ENCODE results near the gene PDE2A. TPM values are rescaled to one million over a fixed set of nuclear protein-coding genes. Genes with fewer than 3 reads are reported as not detected.

Gene PDE2A
- polyA plus RNA-seq, 1 donor (not counting 4 experiments of a cell fraction or from before 2014, with no cell fraction given) = 0.38 TPM

GRCh38 chr11:72575533-72576242 lies 98.5 kb downstream of the PDE2A start:
- FAIRE-seq (no peak), DNase-seq (ENCODE audit: low read depth, low spot score) (no peak)
- H2AFZ ChIP-seq (ENCODE audit: control insufficient read depth, low read length) = no peak overlapping the region
- TF ChIP-seq EZH2 (IDR thresholded peaks at IDR 0.05; ENCODE audit: low read length) (no peak), CTCF (optimal IDR thresholded peaks at IDR 0.05 in 1 of 3, IDR thresholded peaks at IDR 0.05 in 1 of 3, conservative IDR thresholded peaks at IDR 0.05 in 1 of 3; ENCODE audit: extremely low read depth in 1 of 3, insufficient read depth in 2 of 3, low read length in 3 of 3) (no peak)
- no peaks in the 10 kb centered on the region for H3K27me3 ChIP-seq (ENCODE audit: control insufficient read depth, extremely low read depth, insufficient read depth, low read length)
- no peak overlapping the region for H3K4me2 ChIP-seq (ENCODE audit: control insufficient read depth, extremely low read depth, insufficient read depth, low read depth, low read length)
- H3K36me3 ChIP-seq (ENCODE audit: control insufficient read depth in 2 of 2, extremely low read depth in 1 of 2, insufficient read depth in 2 of 2, low read length in 2 of 2) = no peaks in the 10 kb centered on the region
- H3K4me1 ChIP-seq (ENCODE audit: control insufficient read depth, extremely low read depth, insufficient read depth, low read length) = peaks cover 11% of the 10 kb centered on the region
- no peak overlapping the region for H3K27ac ChIP-seq (ENCODE audit: control insufficient read depth, insufficient read depth, low read length)
- no peaks in the 10 kb centered on the region for H3K9me1 ChIP-seq (ENCODE audit: control insufficient read depth, extremely low read depth, insufficient read depth, low read length)
- H3K4me3 ChIP-seq (ENCODE audit: control insufficient read depth in 2 of 3, extremely low read depth in 1 of 3, insufficient read depth in 2 of 3, low read depth in 1 of 3, low read length in 3 of 3) = no peak overlapping the region
- no peaks in the 10 kb centered on the region for H4K20me1 ChIP-seq (ENCODE audit: control insufficient read depth, extremely low read depth, insufficient read depth, low read length)
- H3K79me2 ChIP-seq (ENCODE audit: control insufficient read depth, insufficient read depth, low read length) = no peaks in the 10 kb centered on the region
- no peak overlapping the region for H3K9ac ChIP-seq (ENCODE audit: control insufficient read depth, extremely low read depth, insufficient read depth, low read length)
- H3K9me3 ChIP-seq (ENCODE audit: control insufficient read depth, low read depth, low read length) = no peaks in the 10 kb centered on the region
- dilution Hi-C loops (cut with MboI; ENCODE audit: extremely low pct_ligation_motif_present, low sequenced_read_pairs) = no loop called here

GRCh38 chr11:72574548-72575460 lies 99.4 kb downstream of the PDE2A start:
- H3K79me2 ChIP-seq (ENCODE audit: control insufficient read depth, insufficient read depth, low read length) = no peaks in the 10 kb centered on the region
- H3K4me2 ChIP-seq (ENCODE audit: control insufficient read depth, extremely low read depth, insufficient read depth, low read depth, low read length) = no peak overlapping the region
- H4K20me1 ChIP-seq (ENCODE audit: control insufficient read depth, extremely low read depth, insufficient read depth, low read length) = no peaks in the 10 kb centered on the region
- no peak overlapping the region for H2AFZ ChIP-seq (ENCODE audit: control insufficient read depth, low read length)
- dilution Hi-C loops (cut with MboI; ENCODE audit: extremely low pct_ligation_motif_present, low sequenced_read_pairs) = no loop called here
- DNase-seq (ENCODE audit: low read depth, low spot score) = no peak
- FAIRE-seq = no peak
- H3K4me3 ChIP-seq (ENCODE audit: control insufficient read depth in 2 of 3, extremely low read depth in 1 of 3, insufficient read depth in 2 of 3, low read depth in 1 of 3, low read length in 3 of 3) = no peak overlapping the region
- no peaks in the 10 kb centered on the region for H3K9me3 ChIP-seq (ENCODE audit: control insufficient read depth, low read depth, low read length)
- peaks cover 20% of the 10 kb centered on the region for H3K4me1 ChIP-seq (ENCODE audit: control insufficient read depth, extremely low read depth, insufficient read depth, low read length)
- H3K27me3 ChIP-seq (ENCODE audit: control insufficient read depth, extremely low read depth, insufficient read depth, low read length) = no peaks in the 10 kb centered on the region
- TF ChIP-seq EZH2 (IDR thresholded peaks at IDR 0.05; ENCODE audit: low read length) = no peak
- no peak for TF ChIP-seq CTCF (optimal IDR thresholded peaks at IDR 0.05 in 1 of 3, IDR thresholded peaks at IDR 0.05 in 1 of 3, conservative IDR thresholded peaks at IDR 0.05 in 1 of 3; ENCODE audit: extremely low read depth in 1 of 3, insufficient read depth in 2 of 3, low read length in 3 of 3)
- H3K27ac ChIP-seq (ENCODE audit: control insufficient read depth, insufficient read depth, low read length) = no peak overlapping the region
- H3K9me1 ChIP-seq (ENCODE audit: control insufficient read depth, extremely low read depth, insufficient read depth, low read length) = no peaks in the 10 kb centered on the region
- no peak overlapping the region for H3K9ac ChIP-seq (ENCODE audit: control insufficient read depth, extremely low read depth, insufficient read depth, low read length)
- no peaks in the 10 kb centered on the region for H3K36me3 ChIP-seq (ENCODE audit: control insufficient read depth in 2 of 2, extremely low read depth in 1 of 2, insufficient read depth in 2 of 2, low read length in 2 of 2)
